DOHH2 (cell line): ENCODE results near the gene VWC2.

ENCODE experiments used
- EZH2phosphoT487 ChIP-seq: fragments of 200-600 bp; sonication (generic); IDR thresholded peaks from 2 replicates; pipeline ENCODE4 v1.6.1; 2017; ENCODE audit warnings: borderline replicate concordance, mild to moderate bottlenecking, antibody characterized with exemption, low read length, moderate library complexity, mixed read lengths
- TF ChIP-seq, protein P1 (sequence below): fragments of 200-600 bp; sonication (generic); IDR thresholded peaks from one replicate; pipeline ENCODE4 v1.5.1; 2014; ENCODE audit warnings: antibody characterized with exemption, mild to moderate bottlenecking, low read depth, low read length; ENCODE audit not compliant: poor library complexity, severe bottlenecking

DNA sequence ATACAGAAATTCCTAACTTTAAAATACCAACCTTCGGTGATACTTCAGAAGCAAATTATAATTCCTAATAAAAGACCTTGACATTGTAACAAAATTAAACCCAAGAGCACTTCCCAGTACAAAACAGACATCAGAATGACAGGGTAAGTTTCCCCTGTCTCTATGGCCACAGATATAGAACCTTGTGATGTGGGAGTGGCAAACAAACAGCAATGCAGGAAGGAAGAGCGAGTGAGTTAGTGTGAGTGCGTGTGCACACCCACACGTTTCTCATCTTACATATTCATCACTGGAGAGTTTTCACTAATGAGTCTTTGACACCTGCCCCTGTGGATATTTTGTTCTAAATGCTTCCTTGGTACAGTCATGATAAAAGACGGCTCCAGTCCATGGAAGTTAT, 72.2 kb downstream of the VWC2 start:
- TF ChIP-seq, protein P1, sequence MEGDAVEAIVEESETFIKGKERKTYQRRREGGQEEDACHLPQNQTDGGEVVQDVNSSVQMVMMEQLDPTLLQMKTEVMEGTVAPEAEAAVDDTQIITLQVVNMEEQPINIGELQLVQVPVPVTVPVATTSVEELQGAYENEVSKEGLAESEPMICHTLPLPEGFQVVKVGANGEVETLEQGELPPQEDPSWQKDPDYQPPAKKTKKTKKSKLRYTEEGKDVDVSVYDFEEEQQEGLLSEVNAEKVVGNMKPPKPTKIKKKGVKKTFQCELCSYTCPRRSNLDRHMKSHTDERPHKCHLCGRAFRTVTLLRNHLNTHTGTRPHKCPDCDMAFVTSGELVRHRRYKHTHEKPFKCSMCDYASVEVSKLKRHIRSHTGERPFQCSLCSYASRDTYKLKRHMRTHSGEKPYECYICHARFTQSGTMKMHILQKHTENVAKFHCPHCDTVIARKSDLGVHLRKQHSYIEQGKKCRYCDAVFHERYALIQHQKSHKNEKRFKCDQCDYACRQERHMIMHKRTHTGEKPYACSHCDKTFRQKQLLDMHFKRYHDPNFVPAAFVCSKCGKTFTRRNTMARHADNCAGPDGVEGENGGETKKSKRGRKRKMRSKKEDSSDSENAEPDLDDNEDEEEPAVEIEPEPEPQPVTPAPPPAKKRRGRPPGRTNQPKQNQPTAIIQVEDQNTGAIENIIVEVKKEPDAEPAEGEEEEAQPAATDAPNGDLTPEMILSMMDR: no peak
- no peak for TF ChIP-seq EZH2phosphoT487
